Skeletal muscle tissue (tissue), 4 donors: ENCODE results near the gene FUOM. TPM values are rescaled to one million over a fixed set of nuclear protein-coding genes. Genes with fewer than 3 reads are reported as not detected.
"Not testable (repeated sequence)": the region's sequence is repeated elsewhere in the genome, so short reads cannot be mapped to it uniquely, and the experiment has no call there.

Source experiments
- H3K27ac ChIP-seq: one replicate; pipeline ENCODE4 v1.7.0; 2013; ENCODE audit warnings: mild to moderate bottlenecking, low read depth, low read length, inconsistent platforms
- H3K27me3 ChIP-seq, 3 donors: one replicate each; pipeline ENCODE4 v1.7.0; 2013; ENCODE audit warnings: low read length in 3 of 3; ENCODE audit not compliant: control insufficient read depth in 3 of 3, insufficient read depth in 3 of 3
- H3K36me3 ChIP-seq, 3 donors: one replicate each; pipeline ENCODE4 v1.7.0; 2013; ENCODE audit warnings: low read length in 3 of 3; ENCODE audit not compliant: control insufficient read depth in 3 of 3, insufficient read depth in 3 of 3
- H3K4me1 ChIP-seq, 3 donors: one replicate each; pipeline ENCODE4 v1.7.0; 2013; ENCODE audit warnings: low read length in 3 of 3, mild to moderate bottlenecking in 3 of 3; ENCODE audit not compliant: control insufficient read depth in 3 of 3, insufficient read depth in 3 of 3
- H3K4me3 ChIP-seq, 3 donors: one replicate each; pipeline ENCODE4 v1.7.0; 2013; ENCODE audit warnings: low read length in 3 of 3
- H3K9ac ChIP-seq, 3 donors: one replicate each; pipeline ENCODE4 v1.7.0; 2013; ENCODE audit warnings: low read length in 3 of 3, mild to moderate bottlenecking in 3 of 3, moderate library complexity in 2 of 3, low read depth in 1 of 3
- H3K9me3 ChIP-seq, 3 donors: one replicate each; pipeline ENCODE4 v1.7.0; 2013; ENCODE audit warnings: low read length in 3 of 3; ENCODE audit not compliant: control insufficient read depth in 3 of 3
- total RNA-seq: library from RNA; depleted of rRNA; stranded (reverse); fragments of >200 nt; gene quantifications from one replicate; pipeline ENCODE4 v1.2.3, GENCODE V29; 2014
- donor health status: Osteomylitis.

The FUOM gene
- total RNA-seq, 1 donor from 2014 or later: 9.4 TPM

GRCh38 chr10:133324857-133325260 is 33.0 kb downstream of the FUOM start:
- Histone ChIP-seq H3K36me3 (no peaks in the 10 kb centered on the region), H3K4me3 (no peak overlapping the region), H3K9ac (no peak overlapping the region), H3K4me1 (peaks cover 5 to 14% (median 13%) of the 10 kb centered on the region in 3 donors), H3K27me3 (peaks cover 45 to 58% (median 55%) of the 10 kb centered on the region in 3 donors), H3K27ac (no peak overlapping the region), H3K9me3 (no peaks in the 10 kb centered on the region)

GRCh38 chr10:133324198-133324792 is 33.5 kb downstream of the FUOM start:
- H3K27ac ChIP-seq: no peak overlapping the region
- H3K9me3 ChIP-seq: no peaks in the 10 kb centered on the region
- peaks cover 4 to 11% (median 9%) of the 10 kb centered on the region in 3 donors for H3K4me1 ChIP-seq
- peaks cover 46 to 58% (median 55%) of the 10 kb centered on the region in 3 donors for H3K27me3 ChIP-seq
- no peak overlapping the region for H3K4me3 ChIP-seq
- H3K9ac ChIP-seq: no peak overlapping the region
- H3K36me3 ChIP-seq: no peaks in the 10 kb centered on the region

- H3K36me3 ChIP-seq, H3K9me3 ChIP-seq, H3K27ac ChIP-seq, H3K9ac ChIP-seq, H3K4me3 ChIP-seq: not testable (repeated sequence)
- Histone ChIP-seq H3K4me1 (peaks cover 7 to 15% (median 14%) of the 10 kb centered on the region in 3 donors), H3K27me3 (peaks cover 34 to 46% (median 43%) of the 10 kb centered on the region in 3 donors)
These were observed 35.6 kb downstream of the FUOM start for GRCh38 chr10:133322064-133322709.

GRCh38 chr10:133320852-133321422 is 36.9 kb downstream of the FUOM start:
- H3K9ac ChIP-seq, H3K36me3 ChIP-seq, H3K27ac ChIP-seq, H3K9me3 ChIP-seq, H3K4me3 ChIP-seq: not testable (repeated sequence)
- H3K27me3 ChIP-seq: peaks cover 21 to 34% (median 31%) of the 10 kb centered on the region in 3 donors
- H3K4me1 ChIP-seq: peaks cover 4 to 12% (median 11%) of the 10 kb centered on the region in 3 donors

GRCh38 chr10:133318494-133319127 is 39.2 kb downstream of the FUOM start:
- Histone ChIP-seq H3K9ac (peak overlapping the region in 1 of 3 donors; percentile 33), H3K4me1 (peaks cover 3 to 9% (median 4%) of the 10 kb centered on the region in 3 donors), H3K36me3 (no peaks in the 10 kb centered on the region), H3K27me3 (peaks cover 13 to 23% (median 15%) of the 10 kb centered on the region in 3 donors), H3K27ac (no peak overlapping the region), H3K9me3 (no peaks in the 10 kb centered on the region), H3K4me3 (peak overlapping the region in 2 of 3 donors; percentile 27 to 35)

GRCh38 chr10:133316732-133317131 is 41.1 kb downstream of the FUOM start:
- no peak overlapping the region for H3K27ac ChIP-seq
- H3K36me3 ChIP-seq: peaks cover 4 to 12% (median 11%) of the 10 kb centered on the region in 3 donors
- H3K27me3 ChIP-seq: peaks cover 13 to 23% (median 13%) of the 10 kb centered on the region in 3 donors
- H3K4me3 ChIP-seq: no peak overlapping the region
- H3K9me3 ChIP-seq: no peaks in the 10 kb centered on the region
- H3K4me1 ChIP-seq: peaks cover 3 to 9% (median 4%) of the 10 kb centered on the region in 3 donors
- no peak overlapping the region for H3K9ac ChIP-seq

GRCh38 chr10:133316266-133316665 is 41.6 kb downstream of the FUOM start:
- Histone ChIP-seq H3K27me3 (peaks cover 13 to 23% (median 13%) of the 10 kb centered on the region in 3 donors), H3K4me3 (no peak overlapping the region), H3K4me1 (peaks cover 3 to 9% (median 4%) of the 10 kb centered on the region in 3 donors), H3K36me3 (peaks cover 6 to 15% (median 15%) of the 10 kb centered on the region in 3 donors), H3K27ac (no peak overlapping the region), H3K9ac (no peak overlapping the region), H3K9me3 (no peaks in the 10 kb centered on the region)

GRCh38 chr10:133315847-133316246 is 42.0 kb downstream of the FUOM start:
- peaks cover 13 to 21% (median 13%) of the 10 kb centered on the region in 3 donors for H3K27me3 ChIP-seq
- no peak overlapping the region for H3K27ac ChIP-seq
- peaks cover 6 to 15% (median 15%) of the 10 kb centered on the region in 3 donors for H3K36me3 ChIP-seq
- H3K9ac ChIP-seq: no peak overlapping the region
- peaks cover 3 to 9% (median 4%) of the 10 kb centered on the region in 3 donors for H3K4me1 ChIP-seq
- H3K4me3 ChIP-seq: no peak overlapping the region
- H3K9me3 ChIP-seq: no peaks in the 10 kb centered on the region

- Histone ChIP-seq H3K4me1 (peaks cover 3 to 9% (median 4%) of the 10 kb centered on the region in 3 donors), H3K9me3 (no peaks in the 10 kb centered on the region), H3K4me3 (no peak overlapping the region), H3K27ac (no peak overlapping the region), H3K9ac (no peak overlapping the region), H3K36me3 (peaks cover 14 to 24% (median 21%) of the 10 kb centered on the region in 3 donors), H3K27me3 (peaks cover 13 to 16% (median 13%) of the 10 kb centered on the region in 3 donors)
These were observed 42.9 kb downstream of the FUOM start for GRCh38 chr10:133314911-133315310.
